Muscle of back (tissue), 13 donors: Measurements from ENCODE around the gene LEKR1. TPM values are rescaled to one million over a fixed set of nuclear protein-coding genes. Genes with fewer than 3 reads are reported as not detected.
"Not testable (repeated sequence)": the region's sequence is repeated elsewhere in the genome, so short reads cannot be mapped to it uniquely, and the experiment has no call there.

ENCODE experiments used
- DNase-seq, 3 donors: peaks; one replicate each; pipeline versions ENCODE4 v3.0.0 to v3.0.0-alpha.2; 2013
- long read RNA-seq, 9 donors: transcript quantifications; one replicate each; lab custom pipeline, GENCODE V29; 2026
- polyA plus RNA-seq, 10 donors: library from polyadenylated mRNA; unstranded; fragments of 120-200 nt; gene quantifications; one replicate each; pipeline ENCODE4 v1.2.1, GENCODE V29; 2013; ENCODE audit not compliant: insufficient read length in 10 of 10

The LEKR1 gene
- 1 to 10 TPM in 1 of 10 donors, under 1 TPM in 9; 0.18 to 1.2 (median 0.56) TPM for polyA plus RNA-seq
- long read RNA-seq, donor 1 = 0 reads
- long read RNA-seq, donor 2 = 0 reads
- long read RNA-seq, donor 3 = 0 reads
- long read RNA-seq, donor 4 = 0 reads
- long read RNA-seq, donor 5 = 0 reads
- long read RNA-seq, donor 6 = 0 reads
- long read RNA-seq, donor 7 = 0 reads
- long read RNA-seq, donor 8 = 0 reads
- long read RNA-seq, donor 9 = 0 reads

DNA sequence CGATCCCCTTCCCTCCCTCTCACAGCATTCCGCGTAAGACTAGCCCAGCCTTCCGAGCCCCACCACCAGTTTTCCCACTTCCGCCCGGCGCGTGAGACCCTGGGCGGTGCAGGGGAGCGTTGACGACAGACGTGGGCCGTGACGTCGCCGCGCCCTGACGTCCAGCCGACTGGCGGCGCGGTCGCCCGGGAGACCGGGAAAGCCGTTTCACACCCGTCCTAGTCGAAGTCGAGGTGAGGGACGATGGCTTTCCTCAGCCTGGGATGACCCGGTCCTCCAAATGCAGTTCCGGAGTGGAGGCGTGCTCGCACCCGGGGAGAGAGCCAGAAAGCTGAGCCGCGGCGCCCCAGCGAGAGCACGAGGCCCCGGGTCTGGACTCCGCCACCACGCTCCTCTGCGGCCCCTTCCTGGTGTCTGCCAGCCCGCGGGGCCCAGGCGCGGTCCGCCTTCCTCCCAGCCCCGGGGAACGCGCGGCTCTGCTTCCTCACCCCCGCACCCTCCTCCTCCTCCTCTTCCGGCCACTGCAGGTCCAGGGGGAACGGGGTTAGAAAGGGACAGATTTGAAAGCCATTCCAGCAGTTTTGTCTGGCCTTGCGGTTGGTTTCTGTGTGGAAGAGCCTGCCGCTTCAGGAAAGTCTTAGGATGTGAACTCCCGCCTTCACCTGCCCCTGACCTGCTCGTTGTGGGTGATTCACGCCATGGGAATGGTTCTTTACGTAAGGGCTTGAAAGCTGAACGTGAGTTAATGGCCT lies at the start of gene LEKR1:
Gene LEKR1 (plus strand): TSS at position 210 of the 752 bp plus-strand sequence. CDS start 2,977 bp downstream, outside the sequence.
- DNase-seq = peak; percentile 83 to 96 (median 89)

DNA sequence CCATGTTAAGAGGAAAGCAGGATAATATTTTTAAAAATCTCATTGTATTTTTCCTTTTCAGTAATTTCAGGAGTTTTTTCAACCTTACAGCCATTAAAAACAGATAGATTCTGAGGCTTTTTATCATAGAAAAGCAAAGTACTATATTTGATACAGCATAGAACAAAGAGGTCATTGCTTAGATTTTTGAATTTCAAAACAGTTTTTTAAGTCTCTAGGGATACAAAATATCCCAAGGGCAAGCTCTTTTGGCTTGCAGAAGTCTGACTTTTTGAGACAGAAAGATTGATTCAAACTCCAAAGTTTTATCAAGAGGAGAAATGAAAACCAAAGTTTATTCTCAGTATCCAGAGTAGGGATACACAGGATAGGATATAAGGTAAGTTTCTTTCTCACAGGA lies 49.3 kb upstream of the LEKR1 start:
- DNase-seq = no peak

DNA sequence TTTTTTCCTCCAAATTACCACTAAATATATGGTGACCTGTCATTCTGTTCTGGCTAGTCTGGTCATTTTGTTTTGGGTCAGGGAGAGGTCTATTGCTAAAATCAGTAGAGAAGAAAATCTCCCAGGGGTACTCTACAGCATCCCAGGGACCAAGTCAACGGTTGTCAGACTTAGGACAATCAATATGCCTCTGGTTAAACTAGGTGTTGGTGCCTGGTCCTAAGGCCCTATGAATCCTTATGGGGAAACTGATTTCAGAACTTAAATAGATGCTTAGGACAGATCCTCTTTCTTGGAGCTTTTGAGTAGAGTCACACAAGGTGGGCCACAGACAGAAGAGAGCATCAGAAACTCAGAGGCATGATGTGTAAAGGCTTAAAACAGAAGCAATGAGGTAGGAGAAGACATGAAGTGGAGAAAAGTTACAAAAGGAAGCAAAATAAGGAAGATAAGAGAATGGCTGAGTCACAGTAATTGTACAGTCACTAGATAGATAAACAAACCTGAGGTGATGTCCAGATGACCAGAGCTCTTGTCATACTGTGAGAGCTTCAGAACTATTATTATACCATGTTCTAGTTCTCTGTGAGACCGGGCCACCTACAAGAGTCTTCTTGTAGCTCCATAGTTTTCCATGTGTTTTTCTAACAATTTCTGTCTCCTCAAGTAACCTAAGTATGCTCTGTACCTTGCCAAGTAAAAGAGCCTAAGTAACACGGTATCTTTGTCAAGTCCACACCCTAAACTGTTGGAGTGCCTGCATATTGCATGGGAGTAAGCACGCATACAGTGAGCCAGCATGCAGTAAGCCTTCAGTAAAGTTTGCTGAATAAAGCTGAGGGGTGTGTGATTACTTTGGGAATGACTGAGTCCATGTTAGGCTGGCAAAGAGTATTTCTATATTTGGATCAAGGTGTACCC lies 44.6 kb upstream of the LEKR1 start:
- DNase-seq = no peak

DNA sequence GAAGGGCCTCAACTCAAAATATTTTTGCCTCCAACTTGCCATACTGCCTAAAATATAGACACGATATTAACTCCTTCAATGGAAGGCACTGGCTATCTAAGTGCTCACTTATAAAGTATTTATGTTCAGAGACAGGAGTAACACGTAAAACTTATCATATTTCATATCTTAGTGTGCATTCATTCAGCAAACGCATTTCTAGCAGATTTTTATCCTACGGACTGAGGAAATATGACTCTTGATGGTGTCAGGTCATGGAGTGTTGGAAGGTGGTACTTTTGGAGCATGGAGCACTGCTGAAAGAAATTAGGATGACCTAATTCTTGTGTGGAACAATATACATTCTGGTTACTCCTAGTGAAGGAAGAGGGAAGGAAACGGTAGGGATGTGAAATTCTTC lies 43.8 kb upstream of the LEKR1 start:
- DNase-seq = no peak

DNA sequence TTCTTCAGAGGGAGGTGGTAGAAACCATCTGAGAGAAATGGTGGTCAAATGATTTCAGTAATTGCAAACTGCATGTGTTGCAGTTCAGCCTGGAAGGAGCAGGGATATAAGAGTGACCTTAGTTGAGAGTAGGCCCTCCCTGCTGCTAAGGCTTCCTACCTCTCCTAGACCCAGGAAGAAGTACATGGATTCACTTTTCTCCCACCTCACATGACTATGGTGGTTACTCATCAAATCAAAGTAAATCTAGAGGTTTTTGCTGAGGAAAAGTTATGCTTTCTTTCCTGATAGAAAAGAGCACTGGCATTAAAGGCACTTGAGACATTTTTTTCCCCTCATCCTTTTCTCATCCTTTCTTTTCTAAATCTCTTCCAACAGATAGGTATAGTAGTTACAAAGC lies 43.2 kb upstream of the LEKR1 start:
- DNase-seq = no peak

DNA sequence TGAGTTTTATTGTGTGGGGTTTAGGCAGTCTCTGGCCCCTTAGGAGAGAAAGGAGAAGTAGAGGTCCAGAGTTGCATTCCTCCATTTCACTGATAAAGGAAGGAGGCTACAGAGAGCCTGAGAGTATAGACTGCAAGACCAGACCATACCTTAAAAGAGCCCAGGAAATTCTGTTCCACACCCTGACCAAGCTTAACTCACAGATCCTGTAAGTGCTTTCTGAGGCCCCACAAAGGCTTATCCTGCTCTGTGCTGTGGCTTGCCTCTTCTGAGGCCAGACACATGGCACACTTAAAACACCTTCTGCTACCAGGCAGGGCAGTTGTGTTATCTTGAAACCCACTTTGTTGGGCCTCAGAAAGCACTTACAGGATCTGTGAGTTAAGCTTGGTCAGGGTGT lies 39.2 kb upstream of the LEKR1 start:
- DNase-seq = no peak

DNA sequence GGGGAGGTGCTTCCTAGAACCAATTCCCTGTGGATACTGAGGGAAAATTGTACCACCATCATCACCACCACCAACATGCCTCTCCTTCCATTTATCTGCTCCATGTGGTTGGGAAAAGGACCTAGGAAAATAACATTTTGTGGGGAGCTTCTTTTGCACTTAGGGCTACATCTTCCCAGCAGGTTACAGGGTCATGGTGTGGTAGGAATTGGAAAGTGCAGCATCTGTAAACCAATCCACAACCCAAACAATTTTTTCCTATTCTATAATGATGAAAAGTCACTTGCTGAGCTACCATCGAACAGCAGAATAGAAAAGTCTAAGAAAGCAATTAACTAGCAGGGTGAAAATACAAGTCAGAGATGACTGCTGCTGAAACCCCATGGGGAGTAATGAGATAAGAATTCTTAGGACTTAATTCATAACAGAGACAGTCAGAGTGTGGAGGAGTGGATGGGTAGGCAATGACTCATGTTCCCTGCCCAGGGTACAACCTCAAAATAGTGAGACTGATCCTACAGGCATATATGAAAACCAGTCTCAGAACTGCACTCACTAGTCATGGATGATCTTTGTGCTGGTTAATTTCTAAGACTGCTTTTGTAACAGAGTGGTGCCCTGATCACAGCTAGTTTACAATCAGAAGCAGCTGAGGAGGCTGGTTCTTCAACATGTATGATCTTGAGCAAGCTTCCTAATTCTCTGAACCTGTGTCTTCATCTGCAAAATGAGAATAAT lies 38.1 kb upstream of the LEKR1 start:
- peak in 1 of 3 donors; percentile 88 for DNase-seq

DNA sequence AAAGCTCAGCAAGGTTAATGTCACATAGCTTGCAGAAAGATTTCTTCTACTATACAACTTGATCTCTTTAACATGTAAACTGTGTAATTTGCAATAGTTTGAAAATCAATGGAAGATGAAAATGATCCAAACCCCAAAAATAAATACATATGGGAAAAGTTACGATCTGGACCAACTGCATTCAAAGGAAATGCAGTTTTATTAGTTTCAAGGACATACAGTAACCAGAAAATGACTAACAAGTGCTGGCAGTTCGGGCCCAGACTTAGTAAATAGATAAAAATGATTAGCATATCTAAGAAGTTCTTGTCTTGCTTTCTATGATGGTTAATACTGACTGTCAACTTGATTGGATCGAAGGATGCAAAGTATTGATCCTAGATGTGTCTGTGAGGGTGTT lies 37.3 kb upstream of the LEKR1 start:
- DNase-seq = no peak

DNA sequence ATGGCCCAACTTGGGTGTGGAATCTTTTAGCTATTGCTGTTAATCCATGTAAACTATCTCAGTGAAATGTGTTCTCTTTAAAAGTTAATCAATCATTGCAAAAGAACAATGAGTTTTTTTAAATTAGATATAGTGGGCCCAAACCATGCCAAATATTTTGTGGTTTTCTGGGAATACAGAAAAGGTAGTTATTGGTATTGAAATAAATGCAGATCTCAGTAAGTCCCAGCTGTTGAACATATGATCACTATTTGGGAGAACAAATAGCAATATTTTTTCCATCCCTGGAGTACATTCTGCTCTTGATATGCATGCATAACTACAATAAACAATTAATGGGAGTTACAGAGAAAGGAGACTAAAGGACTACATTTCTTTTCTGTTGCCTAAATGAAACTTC lies 36.0 kb upstream of the LEKR1 start:
- DNase-seq = no peak

DNA sequence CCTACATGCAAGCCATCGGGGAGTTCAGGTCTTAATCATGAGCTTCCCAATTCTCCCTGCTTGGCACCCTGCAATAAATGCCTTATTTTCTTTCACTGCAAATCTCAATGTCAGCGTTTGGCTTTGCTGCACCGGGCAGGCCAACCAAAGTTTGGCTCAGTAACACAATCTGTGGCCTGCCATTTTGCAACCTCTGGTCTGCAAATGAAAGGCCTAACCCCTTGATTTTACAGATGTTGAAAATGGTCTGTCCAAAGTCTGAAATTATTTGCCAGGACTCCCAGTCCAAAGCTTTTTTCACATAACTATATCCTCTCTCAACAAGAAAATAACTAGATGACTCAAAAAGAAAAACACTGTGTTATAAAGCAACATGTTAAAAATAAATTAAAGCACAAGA lies 34.0 kb upstream of the LEKR1 start:
- DNase-seq = no peak

DNA sequence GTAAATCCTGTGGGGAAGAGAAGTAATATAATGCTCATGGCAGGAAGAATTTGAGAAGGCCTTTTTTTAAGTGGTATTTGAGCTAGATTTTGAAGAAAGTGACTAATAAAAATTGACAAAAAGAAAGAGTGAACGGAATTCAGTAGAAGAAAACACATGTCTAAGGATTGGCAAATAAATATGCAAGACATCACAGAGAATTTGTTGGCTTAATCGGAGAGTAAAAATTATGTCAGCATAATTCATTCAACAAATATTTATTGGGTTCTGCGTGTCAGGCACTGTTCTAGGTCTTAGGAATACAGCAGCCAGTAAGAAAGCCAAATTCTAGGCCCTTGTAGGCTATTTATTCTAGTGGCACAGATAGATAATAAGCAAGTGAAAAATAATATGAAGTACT lies 33.6 kb upstream of the LEKR1 start:
- DNase-seq = no peak

DNA sequence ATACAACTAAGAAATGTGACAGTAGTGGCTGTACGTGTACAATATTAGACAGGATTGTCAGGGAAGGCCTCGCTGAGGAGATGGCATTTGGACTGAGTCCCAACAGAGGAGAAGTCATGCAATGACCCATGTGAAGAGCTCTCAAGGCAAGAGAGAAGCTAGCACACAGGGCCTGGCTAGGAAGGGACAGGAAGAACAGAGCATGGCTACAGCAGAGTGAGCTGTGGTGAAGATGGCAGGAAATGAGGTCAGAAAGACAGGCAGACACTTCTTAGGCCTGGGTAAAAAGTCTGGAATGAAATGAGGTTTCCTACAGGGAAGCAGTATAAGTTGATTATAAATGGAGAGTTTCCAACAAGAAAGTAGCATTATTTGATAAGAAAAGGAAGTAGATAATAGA lies 33.2 kb upstream of the LEKR1 start:
- DNase-seq = no peak

DNA sequence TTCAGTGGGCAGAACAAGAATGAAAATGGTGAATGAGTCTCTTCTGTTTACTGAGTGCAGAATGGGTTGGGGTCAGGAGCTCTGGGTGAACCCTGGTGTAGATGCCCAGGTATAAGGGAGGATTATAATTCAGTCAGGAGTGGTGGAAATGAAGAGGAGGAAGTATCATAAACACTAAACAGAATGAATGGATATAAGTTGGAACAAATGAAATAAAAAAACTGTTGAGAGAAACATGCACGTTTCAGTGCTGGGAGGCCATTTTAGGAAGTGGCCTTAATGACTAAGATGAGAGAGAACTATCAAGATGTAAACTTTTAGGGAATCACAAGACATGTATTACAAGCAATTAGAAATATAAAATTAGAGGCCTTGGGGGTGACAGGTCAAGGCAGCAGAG lies 32.8 kb upstream of the LEKR1 start:
- DNase-seq = no peak

DNA sequence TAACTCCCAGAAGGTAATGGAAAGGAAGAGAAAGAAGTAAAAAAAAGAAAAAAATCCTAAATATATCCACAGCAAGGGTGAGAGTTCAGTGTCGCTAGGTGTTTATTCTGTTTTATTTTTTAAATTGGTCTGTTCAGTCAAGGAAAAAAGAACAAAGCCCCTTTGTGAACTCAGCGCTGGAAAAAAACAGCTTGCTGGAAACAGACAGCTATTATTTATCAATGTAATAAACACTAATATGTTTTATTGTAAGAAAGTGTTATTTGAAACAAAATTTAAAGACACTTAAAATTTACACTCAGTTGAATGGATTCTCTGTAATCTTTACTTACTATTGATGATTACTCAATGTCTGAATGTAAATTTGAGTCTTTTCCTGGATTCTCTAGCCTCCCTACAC lies 32.3 kb upstream of the LEKR1 start:
- no peak for DNase-seq

DNA sequence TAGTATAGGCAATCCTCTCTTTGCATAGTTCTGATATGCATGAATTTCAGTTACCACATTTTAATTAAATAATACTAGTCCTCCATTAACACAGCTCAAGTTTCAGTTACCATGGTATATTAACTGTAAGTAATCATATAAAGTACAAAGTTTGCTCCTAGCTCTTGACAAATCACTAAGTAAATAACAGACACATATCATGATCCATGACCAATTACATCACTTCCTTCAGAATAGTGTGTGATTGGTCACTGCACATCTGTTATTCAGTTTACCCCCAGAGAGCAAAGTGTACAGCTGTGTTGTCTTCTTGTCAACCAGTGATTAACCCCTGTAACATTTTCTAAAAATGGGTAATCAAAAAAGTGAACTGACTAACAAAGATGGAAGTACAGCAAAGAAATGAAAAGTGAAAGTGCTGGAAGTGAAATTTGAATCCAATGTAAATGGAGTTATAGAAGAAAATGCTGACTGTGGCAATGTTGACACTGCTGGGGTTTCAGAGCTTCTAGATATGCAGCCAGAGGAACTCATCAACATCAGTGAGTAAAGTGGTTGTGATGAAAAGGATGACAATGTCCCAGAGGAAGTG lies 30.2 kb upstream of the LEKR1 start:
- DNase-seq = no peak

DNA sequence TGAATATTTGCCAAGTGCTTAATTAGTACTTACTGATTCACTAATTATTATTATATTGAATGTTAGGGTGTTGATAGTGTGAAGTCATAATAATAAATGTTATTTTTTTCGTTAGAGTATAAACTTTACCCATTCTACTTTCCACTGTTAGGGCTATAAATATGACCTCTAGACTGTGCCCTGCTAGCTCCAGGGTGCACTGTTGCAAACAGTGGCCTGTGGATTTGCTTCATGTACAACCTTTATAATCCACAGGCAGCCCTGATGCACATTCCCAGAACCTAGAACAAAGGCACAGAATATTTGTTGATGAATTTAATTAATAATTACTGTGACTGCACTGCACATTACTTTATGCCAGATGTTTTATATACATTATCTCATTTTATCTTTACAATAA lies 28.8 kb upstream of the LEKR1 start:
- no peak for DNase-seq

DNA sequence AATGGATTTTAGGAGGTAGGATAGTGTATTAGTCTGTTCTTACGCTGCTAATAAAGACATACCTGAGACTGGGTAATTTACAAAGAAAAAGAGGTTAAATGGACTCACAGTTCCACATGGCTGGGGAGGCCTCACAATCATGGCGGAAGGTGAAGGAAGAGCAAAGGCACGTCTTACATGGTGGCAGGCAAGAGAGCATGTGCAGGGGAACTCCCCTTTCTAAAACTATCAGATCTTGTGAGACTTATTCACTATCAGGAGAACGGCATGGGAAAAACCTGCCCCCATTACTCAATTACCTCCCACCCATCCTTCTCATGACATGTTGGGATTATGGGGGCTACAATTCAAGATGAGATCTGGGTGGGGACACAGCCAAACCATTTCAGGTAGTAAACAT lies 25.9 kb upstream of the LEKR1 start:
- not testable (repeated sequence) for DNase-seq

DNA sequence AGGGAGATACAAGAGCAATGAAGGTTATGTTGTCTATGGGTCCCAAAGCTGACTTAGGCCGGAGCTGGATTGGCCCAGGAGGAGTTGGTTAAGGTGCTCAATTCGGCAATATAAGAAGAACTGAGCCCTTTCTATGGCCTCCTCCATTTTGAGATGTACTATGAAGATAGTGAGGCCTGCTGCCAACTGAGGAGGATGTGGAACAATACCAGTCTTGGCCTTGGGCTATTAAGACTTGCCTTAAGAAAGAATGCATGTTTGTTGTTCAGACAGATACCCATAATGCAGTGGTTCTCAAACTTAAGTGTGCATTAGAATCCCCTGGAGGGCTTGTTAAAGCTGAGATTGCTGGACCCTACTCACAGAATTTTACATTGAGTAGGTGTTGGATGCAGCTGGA lies 24.4 kb upstream of the LEKR1 start:
- no peak for DNase-seq

DNA sequence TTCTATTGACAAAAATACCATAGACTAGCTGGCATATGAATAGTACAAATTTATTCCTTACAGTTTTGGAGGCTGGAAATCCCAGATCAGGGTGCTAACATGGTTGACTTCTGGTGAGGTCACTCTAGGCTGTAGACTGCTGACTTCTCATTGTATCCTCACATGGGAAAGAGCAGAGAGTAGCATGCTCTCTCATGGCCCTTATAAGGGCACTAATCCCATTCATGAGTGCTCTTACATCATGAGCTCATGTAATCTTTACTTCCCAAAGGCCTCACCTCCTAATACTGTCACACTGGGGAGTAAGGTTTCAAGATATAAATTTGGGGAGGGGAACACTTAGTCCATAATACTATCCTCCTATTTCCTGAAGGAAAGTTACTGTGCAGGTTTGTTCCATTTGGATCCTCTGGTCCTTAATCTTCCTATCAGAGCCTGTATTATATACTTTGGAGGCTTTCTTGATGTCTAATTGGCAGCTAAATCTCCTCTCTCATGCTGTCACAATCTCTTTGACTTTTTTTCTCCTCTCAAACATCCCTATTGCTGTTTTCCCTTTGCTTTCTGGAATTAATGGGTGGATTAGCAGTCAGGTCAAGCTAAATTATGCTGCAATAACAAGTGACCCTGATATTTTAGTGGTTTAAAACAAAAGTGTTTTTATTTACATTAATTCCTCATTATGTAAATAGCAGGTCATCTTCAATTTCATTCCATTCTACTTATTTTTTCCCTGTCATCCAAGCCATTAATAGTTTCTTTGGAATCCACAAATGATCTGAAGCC lies 23.1 kb upstream of the LEKR1 start:
- no peak for DNase-seq

DNA sequence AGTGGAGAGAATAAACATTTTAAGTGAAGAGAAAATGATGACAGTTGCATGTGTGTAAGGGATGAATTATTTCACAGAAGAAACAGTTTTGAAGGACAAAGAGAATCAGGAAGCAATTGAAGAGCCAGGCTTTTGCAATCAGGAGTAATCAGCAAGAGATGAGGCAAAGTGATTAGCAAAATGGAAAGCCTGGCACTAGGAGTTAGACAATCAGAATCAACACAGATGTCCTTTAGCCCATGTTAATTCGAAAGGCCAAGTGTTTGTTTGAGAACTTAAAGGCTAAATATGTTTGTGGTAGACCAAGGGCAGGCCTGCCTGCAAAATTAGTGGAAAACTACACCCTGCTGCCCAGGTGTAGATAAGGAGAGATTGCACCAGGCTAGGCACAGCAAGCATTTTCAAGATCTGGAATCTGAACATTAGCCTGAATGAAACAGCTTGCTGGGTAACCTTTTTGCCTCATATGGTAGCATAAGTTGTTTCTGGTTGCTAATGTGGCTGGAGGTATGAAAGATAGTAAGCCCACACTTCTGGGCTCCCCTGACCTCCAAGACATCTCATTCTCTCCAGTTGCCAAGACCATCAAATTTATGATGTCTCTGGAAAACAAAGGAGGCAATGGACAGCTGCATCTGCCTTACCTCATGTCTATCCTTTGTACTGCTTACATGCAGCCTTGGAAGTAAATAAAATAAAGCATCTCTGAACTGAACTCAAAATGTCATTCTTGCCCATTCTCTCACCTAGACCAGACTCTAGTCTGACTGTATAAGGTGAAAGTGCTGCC lies 22.0 kb upstream of the LEKR1 start:
- DNase-seq = no peak
